ENCODE measurements around the gene IGSF3. TPM values are rescaled to one million over a fixed set of nuclear protein-coding genes. Genes with fewer than 3 reads are reported as not detected.

IGSF3 gene
- total and polyA plus RNA-seq, 10 donors, result 0.09 to 1.2 (median 0.56) TPM

- TF ChIP-seq, protein P1, sequence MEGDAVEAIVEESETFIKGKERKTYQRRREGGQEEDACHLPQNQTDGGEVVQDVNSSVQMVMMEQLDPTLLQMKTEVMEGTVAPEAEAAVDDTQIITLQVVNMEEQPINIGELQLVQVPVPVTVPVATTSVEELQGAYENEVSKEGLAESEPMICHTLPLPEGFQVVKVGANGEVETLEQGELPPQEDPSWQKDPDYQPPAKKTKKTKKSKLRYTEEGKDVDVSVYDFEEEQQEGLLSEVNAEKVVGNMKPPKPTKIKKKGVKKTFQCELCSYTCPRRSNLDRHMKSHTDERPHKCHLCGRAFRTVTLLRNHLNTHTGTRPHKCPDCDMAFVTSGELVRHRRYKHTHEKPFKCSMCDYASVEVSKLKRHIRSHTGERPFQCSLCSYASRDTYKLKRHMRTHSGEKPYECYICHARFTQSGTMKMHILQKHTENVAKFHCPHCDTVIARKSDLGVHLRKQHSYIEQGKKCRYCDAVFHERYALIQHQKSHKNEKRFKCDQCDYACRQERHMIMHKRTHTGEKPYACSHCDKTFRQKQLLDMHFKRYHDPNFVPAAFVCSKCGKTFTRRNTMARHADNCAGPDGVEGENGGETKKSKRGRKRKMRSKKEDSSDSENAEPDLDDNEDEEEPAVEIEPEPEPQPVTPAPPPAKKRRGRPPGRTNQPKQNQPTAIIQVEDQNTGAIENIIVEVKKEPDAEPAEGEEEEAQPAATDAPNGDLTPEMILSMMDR (IDR thresholded peaks at IDR 0.05 in 8 of 11, conservative IDR thresholded peaks at IDR 0.05 in 3 of 11), result no peak
- TF ChIP-seq POLR2AphosphoS5 (IDR thresholded peaks at IDR 0.05), result no peak
- TF ChIP-seq POLR2A (IDR thresholded peaks at IDR 0.05), result no peak
- no peaks in the 10 kb centered on the region for H3K9me3 ChIP-seq
- no peak overlapping the region for H3K4me3 ChIP-seq
- WGBS, 5 donors, result 79 to 91% (median 84%) methylated on average over 2 of the region's 2 CpGs
- peaks cover 0 to 3% (median 0%) of the 10 kb centered on the region in 6 donors for H3K4me1 ChIP-seq
- H3K27me3 ChIP-seq (replicated peaks in 1 of 7), result peaks cover 0 to 30% (median 0%) of the 10 kb centered on the region in 7 donors
- no peak for DNase-seq
- H3K36me3 ChIP-seq, result no peaks in the 10 kb centered on the region
- H3K27ac ChIP-seq, result no peak overlapping the region
- intact Hi-C loops (cut with DNase I; ENCODE audit: low total_unique reads), result no loop called here
Measured at GRCh38 chr1:116674751-116675150, 7.2 kb upstream of the IGSF3 start.

DNA sequence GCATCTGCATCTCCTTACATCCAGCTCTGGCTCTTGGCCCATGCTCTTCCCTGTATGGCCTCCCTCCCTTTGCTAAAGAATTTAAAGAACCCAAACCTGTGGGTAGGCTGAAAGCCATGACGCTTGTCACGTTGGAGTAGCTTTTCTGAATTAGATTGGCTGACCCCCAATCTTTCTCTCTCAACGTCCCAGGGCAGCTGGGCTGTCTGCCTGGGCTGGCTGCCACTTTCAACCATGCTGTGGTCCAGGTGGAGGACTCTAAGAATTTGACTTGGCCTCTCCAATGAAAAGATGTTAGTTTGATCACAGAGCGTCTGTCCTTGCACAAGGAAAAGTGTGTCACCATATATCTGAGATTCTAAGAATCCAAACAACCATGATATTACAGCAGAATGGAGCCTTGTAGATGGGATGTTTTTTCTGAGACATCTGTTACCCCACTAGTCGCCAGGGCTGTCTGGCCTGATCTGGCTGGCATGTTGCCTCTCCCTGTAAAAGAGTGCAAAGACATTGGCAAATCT, 6.5 kb upstream of the IGSF3 start:
- Histone ChIP-seq H3K4me1 (peaks cover 0 to 3% (median 0%) of the 10 kb centered on the region in 6 donors), H3K36me3 (no peaks in the 10 kb centered on the region), H3K27me3 (replicated peaks in 1 of 7) (peaks cover 0 to 31% (median 0%) of the 10 kb centered on the region in 7 donors), H3K9me3 (no peaks in the 10 kb centered on the region), H3K4me3 (no peak overlapping the region), H3K27ac (no peak overlapping the region)
- TF ChIP-seq POLR2AphosphoS5 (IDR thresholded peaks at IDR 0.05) (no peak), POLR2A (IDR thresholded peaks at IDR 0.05) (no peak)
- TF ChIP-seq, protein P1 (IDR thresholded peaks at IDR 0.05 in 8 of 11, conservative IDR thresholded peaks at IDR 0.05 in 3 of 11), result no peak
- 68 to 82% (median 74%) methylated on average over 5 of the region's 5 CpGs for WGBS, 5 donors
- intact Hi-C loops (cut with DNase I; ENCODE audit: low total_unique reads), result no loop called here
- DNase-seq, result no peak

DNA sequence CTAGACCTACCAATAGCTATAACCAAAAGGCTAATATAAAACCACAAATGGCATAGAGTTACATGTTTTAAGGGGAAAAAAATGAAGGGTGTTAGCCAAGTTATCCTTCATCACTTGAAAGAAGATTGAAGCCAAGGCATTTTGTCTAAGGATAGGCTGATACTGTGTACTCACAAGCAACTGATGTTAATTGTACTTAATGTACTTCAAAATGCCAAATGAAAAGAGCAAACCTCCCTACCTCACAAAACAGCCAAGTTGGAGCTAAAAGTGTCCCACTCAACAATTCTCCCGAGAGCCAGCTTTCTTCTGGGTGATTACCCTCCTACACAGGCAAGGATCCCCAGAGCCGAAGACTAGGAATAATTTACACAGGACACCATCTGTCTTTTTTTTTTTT, 4.4 kb upstream of the IGSF3 start:
- intact Hi-C loops (cut with DNase I; ENCODE audit: low total_unique reads), result no loop called here
- H3K9me3 ChIP-seq, result no peaks in the 10 kb centered on the region
- H3K27me3 ChIP-seq (replicated peaks in 1 of 7), result peaks cover 0 to 38% (median 17%) of the 10 kb centered on the region in 7 donors
- no peaks in the 10 kb centered on the region for H3K36me3 ChIP-seq
- no peak for DNase-seq
- H3K27ac ChIP-seq, result no peak overlapping the region
- peaks cover 1 to 16% (median 9%) of the 10 kb centered on the region in 6 donors for H3K4me1 ChIP-seq
- WGBS, 5 donors, result 74 to 90% (median 83%) methylated on average over 2 of the region's 2 CpGs
- TF ChIP-seq, protein P1 (IDR thresholded peaks at IDR 0.05 in 8 of 11, conservative IDR thresholded peaks at IDR 0.05 in 3 of 11), result no peak
- no peak for TF ChIP-seq POLR2A (IDR thresholded peaks at IDR 0.05)
- no peak for TF ChIP-seq POLR2AphosphoS5 (IDR thresholded peaks at IDR 0.05)
- no peak overlapping the region for H3K4me3 ChIP-seq

DNA sequence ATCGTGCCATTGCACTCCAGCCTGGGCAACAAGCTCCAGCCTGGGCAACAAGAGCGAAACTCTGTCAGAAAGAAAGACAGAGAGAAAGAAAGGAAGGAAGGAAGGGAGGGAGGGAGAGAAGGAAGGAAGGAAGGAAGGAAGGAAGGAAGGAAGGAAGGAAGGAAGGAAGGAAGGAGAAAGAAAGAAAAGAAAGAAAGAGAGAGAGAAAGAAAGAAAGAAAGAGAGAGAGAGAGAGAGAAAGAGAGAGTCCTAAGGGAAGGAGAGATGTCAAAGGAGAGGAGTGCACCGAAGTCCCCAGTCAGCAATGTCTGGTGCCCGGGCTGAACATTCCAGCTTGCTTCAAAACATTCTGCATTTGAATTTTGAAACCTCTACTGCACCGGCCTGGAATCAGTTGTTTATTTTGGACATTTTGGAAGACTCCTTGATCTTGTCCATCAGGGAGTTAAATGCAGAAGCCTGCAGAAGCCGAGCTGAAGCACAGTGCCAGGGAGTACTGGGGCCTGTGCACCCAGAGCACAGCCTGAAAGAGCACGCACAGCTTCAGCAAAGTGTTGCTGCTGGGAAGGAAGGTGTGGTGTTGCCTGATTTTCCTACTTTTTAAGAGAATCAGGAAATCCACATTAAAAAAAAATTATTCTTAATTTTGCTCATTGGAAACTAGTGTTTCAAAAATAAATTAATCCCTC, 3.7 kb upstream of the IGSF3 start:
- no peak overlapping the region for H3K27ac ChIP-seq
- 79 to 85% (median 84%) methylated on average over 7 of the region's 7 CpGs for WGBS, 5 donors
- TF ChIP-seq POLR2A (IDR thresholded peaks at IDR 0.05) (no peak), POLR2AphosphoS5 (IDR thresholded peaks at IDR 0.05) (no peak)
- TF ChIP-seq, protein P1 (IDR thresholded peaks at IDR 0.05 in 8 of 11, conservative IDR thresholded peaks at IDR 0.05 in 3 of 11), result no peak
- H3K27me3 ChIP-seq (replicated peaks in 1 of 7), result peaks cover 0 to 43% (median 23%) of the 10 kb centered on the region in 7 donors
- H3K9me3 ChIP-seq, result no peaks in the 10 kb centered on the region
- no peaks in the 10 kb centered on the region for H3K36me3 ChIP-seq
- intact Hi-C loops (cut with DNase I; ENCODE audit: low total_unique reads), result no loop called here
- no peak for DNase-seq
- H3K4me3 ChIP-seq, result no peak overlapping the region
- peaks cover 8 to 23% (median 16%) of the 10 kb centered on the region in 6 donors for H3K4me1 ChIP-seq
